Measurements from ENCODE around the gene ODR4. TPM values are rescaled to one million over a fixed set of nuclear protein-coding genes. Genes with fewer than 3 reads are reported as not detected.
"Not testable (repeated sequence)": the region's sequence is repeated elsewhere in the genome, so short reads cannot be mapped to it uniquely, and the experiment has no call there.

ODR4 gene
- total RNA-seq, 4 donors from 2014 or later, result 16.5 to 30.7 (median 23.8) TPM

DNA sequence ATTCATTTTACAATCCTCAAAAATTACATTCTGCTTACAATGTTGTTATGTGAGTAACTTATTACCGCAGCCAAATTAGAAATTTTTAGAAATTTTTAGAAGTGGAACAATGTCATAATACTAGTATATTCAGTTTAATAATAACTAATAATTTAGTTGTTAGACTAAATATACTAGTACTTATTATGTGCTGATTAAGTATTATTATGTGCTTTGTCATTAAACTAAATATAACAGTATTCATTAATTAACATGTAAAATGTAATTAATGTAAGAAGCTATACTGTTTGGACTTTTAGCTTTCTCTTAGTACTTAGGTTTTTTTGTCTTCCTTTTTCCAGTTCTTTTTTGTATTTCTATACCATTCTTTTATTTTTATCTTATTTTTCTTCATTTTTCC, 15.3 kb downstream of the ODR4 start:
- TF ChIP-seq POLR2A (IDR thresholded peaks at IDR 0.05), result no peak
- TF ChIP-seq, protein P1, sequence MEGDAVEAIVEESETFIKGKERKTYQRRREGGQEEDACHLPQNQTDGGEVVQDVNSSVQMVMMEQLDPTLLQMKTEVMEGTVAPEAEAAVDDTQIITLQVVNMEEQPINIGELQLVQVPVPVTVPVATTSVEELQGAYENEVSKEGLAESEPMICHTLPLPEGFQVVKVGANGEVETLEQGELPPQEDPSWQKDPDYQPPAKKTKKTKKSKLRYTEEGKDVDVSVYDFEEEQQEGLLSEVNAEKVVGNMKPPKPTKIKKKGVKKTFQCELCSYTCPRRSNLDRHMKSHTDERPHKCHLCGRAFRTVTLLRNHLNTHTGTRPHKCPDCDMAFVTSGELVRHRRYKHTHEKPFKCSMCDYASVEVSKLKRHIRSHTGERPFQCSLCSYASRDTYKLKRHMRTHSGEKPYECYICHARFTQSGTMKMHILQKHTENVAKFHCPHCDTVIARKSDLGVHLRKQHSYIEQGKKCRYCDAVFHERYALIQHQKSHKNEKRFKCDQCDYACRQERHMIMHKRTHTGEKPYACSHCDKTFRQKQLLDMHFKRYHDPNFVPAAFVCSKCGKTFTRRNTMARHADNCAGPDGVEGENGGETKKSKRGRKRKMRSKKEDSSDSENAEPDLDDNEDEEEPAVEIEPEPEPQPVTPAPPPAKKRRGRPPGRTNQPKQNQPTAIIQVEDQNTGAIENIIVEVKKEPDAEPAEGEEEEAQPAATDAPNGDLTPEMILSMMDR (IDR thresholded peaks at IDR 0.05), result no peak
- Histone ChIP-seq H3K27ac (no peak overlapping the region), H3K4me1 (no peaks in the 10 kb centered on the region), H3K9me3 (no peaks in the 10 kb centered on the region), H3K36me3 (peaks cover 0 to 94% (median 0%) of the 10 kb centered on the region in 3 donors), H3K27me3 (no peaks in the 10 kb centered on the region), H3K4me3 (no peak overlapping the region)
- no peak for DNase-seq

DNA sequence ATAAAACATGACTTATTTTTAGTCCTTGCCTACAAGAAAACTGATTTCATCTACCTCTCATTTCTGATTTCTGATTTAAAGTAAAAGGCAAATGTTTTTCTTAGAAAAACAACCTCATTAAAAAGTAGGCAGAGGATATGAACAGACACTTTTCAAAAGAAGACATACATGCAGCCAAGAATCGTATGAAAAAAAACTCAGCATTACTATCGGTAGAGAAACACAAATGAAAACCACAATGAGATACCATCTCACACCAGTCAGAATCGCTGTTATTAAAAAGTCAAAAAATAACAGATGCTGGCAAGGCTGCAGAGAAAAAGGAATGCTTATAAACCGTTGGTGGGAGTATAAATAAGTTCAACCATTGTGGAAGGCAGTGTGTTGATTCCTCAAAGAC, 16.2 kb downstream of the ODR4 start:
- no peak for DNase-seq
- peaks cover 0 to 90% (median 0%) of the 10 kb centered on the region in 3 donors for H3K36me3 ChIP-seq
- H3K27ac ChIP-seq, result no peak overlapping the region
- H3K4me1 ChIP-seq, result no peaks in the 10 kb centered on the region
- no peaks in the 10 kb centered on the region for H3K27me3 ChIP-seq
- H3K4me3 ChIP-seq, result no peak overlapping the region
- no peaks in the 10 kb centered on the region for H3K9me3 ChIP-seq
- TF ChIP-seq, protein P1 (IDR thresholded peaks at IDR 0.05), result no peak
- no peak for TF ChIP-seq POLR2A (IDR thresholded peaks at IDR 0.05)

DNA sequence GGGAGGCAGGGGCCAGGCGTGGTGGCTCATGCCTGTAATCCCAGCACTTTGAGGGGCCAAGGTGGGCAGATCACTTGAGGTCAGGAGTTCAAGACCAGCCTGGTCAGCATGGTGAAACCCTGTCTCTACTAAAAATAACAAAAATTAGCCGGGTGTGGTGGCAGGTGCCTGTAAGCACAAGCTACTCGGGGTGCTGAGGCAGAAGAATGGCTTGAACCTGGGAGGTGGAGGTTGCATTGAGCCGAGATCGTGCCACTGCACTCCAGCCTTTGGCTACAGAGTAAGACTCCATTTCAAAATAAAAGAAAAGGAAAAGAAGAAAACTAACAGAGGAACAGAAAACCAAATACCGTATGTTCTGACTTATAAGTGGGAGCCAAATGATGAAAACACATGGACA, 17.1 kb downstream of the ODR4 start:
- H3K27ac ChIP-seq, H3K9me3 ChIP-seq, H3K4me1 ChIP-seq, DNase-seq, H3K27me3 ChIP-seq, H3K4me3 ChIP-seq: not testable (repeated sequence)
- peaks cover 0 to 83% (median 0%) of the 10 kb centered on the region in 3 donors for H3K36me3 ChIP-seq

GRCh38 chr1:186401446-186401845, 25.8 kb downstream of the ODR4 start:
- H3K27me3 ChIP-seq, H3K27ac ChIP-seq, H3K4me3 ChIP-seq, H3K9me3 ChIP-seq, DNase-seq, H3K4me1 ChIP-seq: not testable (repeated sequence)
- peaks cover 0 to 32% (median 0%) of the 10 kb centered on the region in 3 donors for H3K36me3 ChIP-seq

DNA sequence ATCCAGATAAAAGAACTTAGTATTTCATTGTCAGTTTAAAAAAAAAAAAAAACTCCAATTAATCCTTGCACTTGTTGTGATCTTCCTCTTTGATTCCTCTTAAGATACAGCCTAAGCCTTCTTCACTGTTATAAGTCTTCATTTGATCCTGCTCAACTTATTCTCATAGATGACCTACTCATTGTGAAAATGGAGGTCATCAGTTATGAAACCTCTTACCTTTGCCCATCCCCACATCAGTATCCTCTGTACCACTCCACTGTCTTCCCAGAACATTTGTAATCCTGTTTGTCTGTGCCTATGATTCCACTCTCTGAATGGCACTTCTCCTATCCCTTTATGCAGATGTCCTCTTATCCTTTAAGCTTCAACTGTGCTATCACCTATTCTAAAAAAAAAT, 28.0 kb downstream of the ODR4 start:
- H3K36me3 ChIP-seq, result peaks cover 0 to 45% (median 0%) of the 10 kb centered on the region in 3 donors
- TF ChIP-seq, protein P1 (IDR thresholded peaks at IDR 0.05), result no peak
- no peak for TF ChIP-seq POLR2A (IDR thresholded peaks at IDR 0.05)
- H3K4me3 ChIP-seq, result no peak overlapping the region
- no peak overlapping the region for H3K27ac ChIP-seq
- no peaks in the 10 kb centered on the region for H3K27me3 ChIP-seq
- no peak for DNase-seq
- H3K4me1 ChIP-seq, result no peaks in the 10 kb centered on the region
- no peaks in the 10 kb centered on the region for H3K9me3 ChIP-seq

DNA sequence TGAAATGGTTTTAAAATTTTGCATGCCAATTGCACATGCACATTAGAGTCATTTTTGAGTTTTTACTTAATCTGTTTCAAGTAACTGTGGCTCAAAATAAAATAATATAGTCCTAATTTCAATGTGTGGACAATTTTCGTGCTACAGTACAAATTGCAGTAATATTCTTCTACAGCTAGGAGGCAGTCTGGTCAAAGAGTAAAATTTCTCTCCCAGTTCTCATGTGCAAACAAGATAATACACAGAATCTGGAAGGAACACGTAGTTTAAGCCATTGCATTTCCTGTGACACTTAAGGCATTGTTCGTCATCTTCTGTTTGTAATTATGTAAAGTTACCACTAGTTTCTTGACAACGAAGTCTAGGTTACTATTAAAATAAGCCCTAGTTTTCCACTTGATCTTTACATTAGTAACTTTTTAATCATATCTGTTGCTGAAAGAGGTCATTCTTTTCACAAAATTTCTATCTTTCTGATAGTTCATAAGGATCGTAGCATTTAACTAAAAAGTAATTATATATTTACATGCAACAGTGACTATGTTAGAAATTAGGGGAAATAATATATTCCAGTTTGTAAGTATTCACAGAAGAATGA, 28.9 kb downstream of the ODR4 start:
- Histone ChIP-seq H3K4me3 (no peak overlapping the region), H3K9me3 (no peaks in the 10 kb centered on the region), H3K27me3 (no peaks in the 10 kb centered on the region), H3K4me1 (no peaks in the 10 kb centered on the region), H3K36me3 (peaks cover 0 to 36% (median 0%) of the 10 kb centered on the region in 3 donors), H3K27ac (no peak overlapping the region)
- no peak for DNase-seq
- TF ChIP-seq POLR2A (IDR thresholded peaks at IDR 0.05), result no peak
- TF ChIP-seq, protein P1 (IDR thresholded peaks at IDR 0.05), result peak in 5 of 6 experiments; percentile 58 to 77 (median 68)

DNA sequence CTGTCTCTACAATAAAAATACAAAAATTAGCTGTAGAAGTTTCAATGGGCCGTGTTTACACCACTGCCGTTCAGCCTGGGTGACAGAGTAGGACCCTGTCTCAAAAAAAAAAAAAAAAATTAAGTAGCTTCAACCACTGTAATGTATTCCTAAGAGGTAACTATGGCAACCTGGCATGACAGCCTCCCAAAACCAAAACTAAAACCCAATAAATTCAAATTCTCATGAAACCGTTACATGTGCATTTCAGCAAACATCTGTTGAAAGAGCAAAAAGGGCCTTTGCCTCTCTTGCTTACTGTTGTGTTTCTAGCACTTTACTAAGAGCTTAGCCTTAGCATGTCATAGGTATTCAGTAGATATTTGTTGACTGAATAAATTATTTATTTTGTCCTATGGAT, 33.5 kb downstream of the ODR4 start:
- H3K4me1 ChIP-seq, result no peaks in the 10 kb centered on the region
- no peaks in the 10 kb centered on the region for H3K27me3 ChIP-seq
- H3K27ac ChIP-seq, result no peak overlapping the region
- peaks cover 0 to 56% (median 0%) of the 10 kb centered on the region in 3 donors for H3K36me3 ChIP-seq
- DNase-seq, result no peak
- TF ChIP-seq, protein P1 (IDR thresholded peaks at IDR 0.05), result no peak
- no peak for TF ChIP-seq POLR2A (IDR thresholded peaks at IDR 0.05)
- H3K4me3 ChIP-seq, result no peak overlapping the region
- H3K9me3 ChIP-seq, result no peaks in the 10 kb centered on the region

Data from Peyer's patch (tissue), 4 donors.